Gastrocnemius medialis (tissue), 4 donors: ENCODE results near the gene SAMD4A. TPM values are rescaled to one million over a fixed set of nuclear protein-coding genes. Genes with fewer than 3 reads are reported as not detected.

ENCODE experiments used
- ATAC-seq, 2 donors: fragments of 150-250 bp; one replicate each; pipeline ENCODE4 v1.9.1; 2016
- DNase-seq, 2 donors: peaks; one replicate each; pipeline ENCODE4 v3.0.0-alpha.2; 2019
- H3K27ac ChIP-seq, 4 donors: fragments of 200-600 bp; sonication (generic); 1 replicate in 1 of 4; 2 replicates in 3 of 4; pipeline ENCODE4 v1.5.1; 2016 to 2018; ENCODE audit warnings: mild to moderate bottlenecking in 2 of 4, moderate library complexity in 1 of 4
- H3K27me3 ChIP-seq, 3 donors: fragments of 200-600 bp; sonication (generic) in 2 of 3; 1 replicate in 1 of 3; 2 replicates in 2 of 3; pipeline versions ENCODE4 v1.5.1 to v1.6.0; 2016 to 2019; ENCODE audit warnings: mild to moderate bottlenecking in 1 of 3, moderate library complexity in 1 of 3
- H3K36me3 ChIP-seq, 2 donors: fragments of 200-600 bp; sonication (generic) in 1 of 2; one replicate each; pipeline ENCODE4 v1.5.1; 2017 to 2018
- H3K4me1 ChIP-seq, 2 donors: fragments of 200-600 bp; sonication (generic) in 1 of 2; one replicate each; pipeline ENCODE4 v1.5.1; 2016 to 2017; ENCODE audit warnings: mild to moderate bottlenecking in 2 of 2
- H3K4me3 ChIP-seq, 4 donors: fragments of 200-600 bp; sonication (generic) in 3 of 4; 1 replicate in 1 of 4; 2 replicates in 3 of 4; pipeline ENCODE4 v1.5.1; 2016 to 2019; ENCODE audit warnings: mild to moderate bottlenecking in 2 of 4
- H3K9me3 ChIP-seq, 3 donors: fragments of 200-600 bp; sonication (generic) in 2 of 3; 1 replicate in 1 of 3; 2 replicates in 2 of 3; pipeline ENCODE4 v1.5.1; 2016 to 2019
- POLR2A ChIP-seq, 2 donors: fragments of 450-650 bp; IDR thresholded peaks; one replicate each; pipeline ENCODE4 v1.6.1; 2017; ENCODE audit warnings: antibody characterized with exemption in 2 of 2, mild to moderate bottlenecking in 2 of 2, moderate library complexity in 2 of 2
- in situ Hi-C, 4 donors: fragments of 200-750 bp; cut with MboI; loops; one replicate each; pipeline versions ENCODE4 v1.15.0 to v1.8.0; 2017; ENCODE audit warnings: low sequenced_read_pairs in 4 of 4
- intact Hi-C: fragments of 100-400 bp; cut with DNase I; formaldehyde crosslinking; loops from one replicate; pipeline ENCODE4 v1.15.1; 2023; ENCODE audit warnings: low total_unique reads
- total RNA-seq, 4 donors: library from RNA; depleted of rRNA; stranded (reverse); fragments of >200 nt; gene quantifications; one replicate each; pipeline versions ENCODE4 v1.1.0 to v1.2.3, GENCODE V29; 2016
- TF ChIP-seq, protein P1 (sequence below), 5 experiments: fragments of 450-650 bp in 3 of 5; fragments of 200-600 bp in 2 of 5; sonication (generic) in 2 of 5; IDR thresholded peaks in 4 of 5; conservative IDR thresholded peaks in 1 of 5; 1 replicate in 4 of 5; 2 replicates in 1 of 5; pipeline ENCODE4 v1.5.1; 2016 to 2019; ENCODE audit warnings: antibody characterized with exemption in 5 of 5, mild to moderate bottlenecking in 3 of 5, moderate library complexity in 3 of 5

SAMD4A gene
- total RNA-seq, 4 donors from 2014 or later: 26.4 to 48.0 (median 42.2) TPM

DNA sequence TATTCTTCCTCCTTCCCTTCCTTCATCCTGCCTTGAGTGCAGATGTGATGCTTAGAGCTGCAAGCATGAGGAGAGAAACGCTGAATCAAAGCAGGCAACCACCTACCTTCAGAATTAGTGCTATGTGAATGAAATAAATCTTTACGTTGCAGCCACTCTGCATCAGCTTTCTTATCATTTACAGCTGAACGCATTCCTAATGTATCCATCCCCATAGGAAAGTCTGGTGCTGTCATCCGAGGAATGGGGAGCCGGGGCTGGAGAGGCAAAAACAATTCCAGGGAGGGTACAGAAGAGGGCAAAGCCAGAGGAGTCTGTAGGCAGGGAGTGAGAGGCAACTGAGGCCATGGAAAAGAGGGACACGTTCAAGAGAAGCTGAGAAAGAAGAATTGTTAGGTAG, 245.7 kb downstream of the SAMD4A start:
- Histone ChIP-seq H3K9me3 (no peaks in the 10 kb centered on the region), H3K27me3 (no peaks in the 10 kb centered on the region), H3K4me3 (no peak overlapping the region), H3K36me3 (no peaks in the 10 kb centered on the region), H3K4me1 (no peaks in the 10 kb centered on the region), H3K27ac (no peak overlapping the region)
- no peak for TF ChIP-seq POLR2A (IDR thresholded peaks at IDR 0.05)
- TF ChIP-seq, protein P1, sequence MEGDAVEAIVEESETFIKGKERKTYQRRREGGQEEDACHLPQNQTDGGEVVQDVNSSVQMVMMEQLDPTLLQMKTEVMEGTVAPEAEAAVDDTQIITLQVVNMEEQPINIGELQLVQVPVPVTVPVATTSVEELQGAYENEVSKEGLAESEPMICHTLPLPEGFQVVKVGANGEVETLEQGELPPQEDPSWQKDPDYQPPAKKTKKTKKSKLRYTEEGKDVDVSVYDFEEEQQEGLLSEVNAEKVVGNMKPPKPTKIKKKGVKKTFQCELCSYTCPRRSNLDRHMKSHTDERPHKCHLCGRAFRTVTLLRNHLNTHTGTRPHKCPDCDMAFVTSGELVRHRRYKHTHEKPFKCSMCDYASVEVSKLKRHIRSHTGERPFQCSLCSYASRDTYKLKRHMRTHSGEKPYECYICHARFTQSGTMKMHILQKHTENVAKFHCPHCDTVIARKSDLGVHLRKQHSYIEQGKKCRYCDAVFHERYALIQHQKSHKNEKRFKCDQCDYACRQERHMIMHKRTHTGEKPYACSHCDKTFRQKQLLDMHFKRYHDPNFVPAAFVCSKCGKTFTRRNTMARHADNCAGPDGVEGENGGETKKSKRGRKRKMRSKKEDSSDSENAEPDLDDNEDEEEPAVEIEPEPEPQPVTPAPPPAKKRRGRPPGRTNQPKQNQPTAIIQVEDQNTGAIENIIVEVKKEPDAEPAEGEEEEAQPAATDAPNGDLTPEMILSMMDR (IDR thresholded peaks at IDR 0.05 in 4 of 5, conservative IDR thresholded peaks at IDR 0.05 in 1 of 5): no peak
- DNase-seq (no peak), ATAC-seq (no peak)
- intact Hi-C loops: no loop called here
- in situ Hi-C loops: loop anchor here in 1 of 4 donors (10.0 kb wide), 1 partner anchor 258 kb away; no protein-coding TSS in a partner anchor

DNA sequence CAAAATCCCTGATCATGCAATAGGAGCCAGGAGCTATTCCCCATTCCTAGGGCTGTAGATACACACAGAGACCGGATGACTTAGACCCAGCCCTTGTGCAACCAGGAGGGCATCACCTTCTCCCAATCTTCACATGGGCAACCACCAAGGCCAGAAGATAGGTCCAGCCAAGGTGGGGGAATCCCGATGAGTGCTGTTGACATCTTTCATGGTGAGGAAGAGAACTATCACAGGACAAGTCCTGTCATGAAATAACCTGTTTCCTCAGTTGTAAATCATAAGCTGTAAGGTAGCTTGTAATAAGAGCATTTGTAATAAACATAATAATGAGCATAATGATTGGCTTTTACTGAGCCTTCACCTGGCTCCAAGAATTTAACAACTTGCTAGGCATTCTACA, 246.2 kb downstream of the SAMD4A start:
- TF ChIP-seq POLR2A (IDR thresholded peaks at IDR 0.05): no peak
- TF ChIP-seq, protein P1 (IDR thresholded peaks at IDR 0.05 in 4 of 5, conservative IDR thresholded peaks at IDR 0.05 in 1 of 5): no peak
- Histone ChIP-seq H3K9me3 (no peaks in the 10 kb centered on the region), H3K4me1 (no peaks in the 10 kb centered on the region), H3K36me3 (no peaks in the 10 kb centered on the region), H3K27ac (no peak overlapping the region), H3K4me3 (no peak overlapping the region), H3K27me3 (no peaks in the 10 kb centered on the region)
- intact Hi-C loops: no loop called here
- in situ Hi-C loops: loop anchor here in 1 of 4 donors (10.0 kb wide), 1 partner anchor 258 kb away; no protein-coding TSS in a partner anchor
- DNase-seq: no peak
- ATAC-seq: no peak

DNA sequence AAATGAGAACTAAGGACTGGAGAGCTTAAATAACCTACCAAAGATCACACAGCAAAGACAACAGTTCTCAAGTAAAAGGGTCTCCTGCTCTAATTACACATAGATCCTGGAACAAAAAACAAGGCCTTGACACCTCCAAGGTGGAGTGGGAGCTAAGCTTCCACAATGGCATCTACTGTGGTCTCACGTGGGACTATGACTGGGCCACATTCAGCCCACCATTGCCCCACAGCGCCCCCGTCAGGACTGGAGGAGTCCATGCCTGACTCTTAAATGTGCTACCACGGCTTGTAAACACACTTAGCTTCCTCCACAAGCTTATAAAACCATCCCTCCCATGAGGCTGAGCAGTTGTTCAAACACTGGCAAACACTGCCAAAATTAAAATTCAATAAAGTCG, 247.1 kb downstream of the SAMD4A start:
- TF ChIP-seq, protein P1 (IDR thresholded peaks at IDR 0.05 in 4 of 5, conservative IDR thresholded peaks at IDR 0.05 in 1 of 5): no peak
- TF ChIP-seq POLR2A (IDR thresholded peaks at IDR 0.05): no peak
- Histone ChIP-seq H3K36me3 (no peaks in the 10 kb centered on the region), H3K4me1 (no peaks in the 10 kb centered on the region), H3K9me3 (no peaks in the 10 kb centered on the region), H3K4me3 (no peak overlapping the region), H3K27me3 (no peaks in the 10 kb centered on the region), H3K27ac (no peak overlapping the region)
- intact Hi-C loops (no loop called here), in situ Hi-C loops (loop anchor here in 1 of 4 donors (10.0 kb wide), 1 partner anchor 259 kb away; no protein-coding TSS in a partner anchor)
- DNase-seq: no peak
- ATAC-seq: no peak

DNA sequence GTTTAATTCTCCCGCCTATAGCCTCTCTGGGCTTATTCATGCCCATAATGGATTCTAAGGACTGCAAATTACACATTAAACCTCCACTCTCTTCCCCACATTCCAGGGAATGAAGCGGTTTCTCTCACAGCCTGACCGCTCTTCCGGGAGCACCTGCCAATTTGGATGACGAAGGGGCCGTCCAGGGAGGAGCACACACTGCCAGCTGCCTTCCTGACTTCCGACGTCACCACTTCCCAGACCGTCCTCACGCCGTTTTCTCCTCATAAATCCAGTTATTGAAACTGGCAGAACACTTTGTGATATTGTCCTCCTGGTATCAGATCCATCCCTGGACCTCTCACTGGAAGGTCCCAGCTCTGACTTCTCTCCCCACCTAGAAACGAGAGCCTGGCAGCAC, 248.1 kb downstream of the SAMD4A start:
- ATAC-seq (peak in 1 of 2 donors; percentile 73), DNase-seq (peak in 1 of 2 donors; percentile 54)
- H3K4me1 ChIP-seq: no peaks in the 10 kb centered on the region
- H3K9me3 ChIP-seq: no peaks in the 10 kb centered on the region
- intact Hi-C loops: no loop called here
- H3K36me3 ChIP-seq: no peaks in the 10 kb centered on the region
- no peaks in the 10 kb centered on the region for H3K27me3 ChIP-seq
- H3K4me3 ChIP-seq: no peak overlapping the region
- no peak for TF ChIP-seq POLR2A (IDR thresholded peaks at IDR 0.05)
- TF ChIP-seq, protein P1 (IDR thresholded peaks at IDR 0.05 in 4 of 5, conservative IDR thresholded peaks at IDR 0.05 in 1 of 5): no peak
- in situ Hi-C loops: loop anchor here in 1 of 4 donors (10.0 kb wide), 1 partner anchor 260 kb away; no protein-coding TSS in a partner anchor
- H3K27ac ChIP-seq: no peak overlapping the region

DNA sequence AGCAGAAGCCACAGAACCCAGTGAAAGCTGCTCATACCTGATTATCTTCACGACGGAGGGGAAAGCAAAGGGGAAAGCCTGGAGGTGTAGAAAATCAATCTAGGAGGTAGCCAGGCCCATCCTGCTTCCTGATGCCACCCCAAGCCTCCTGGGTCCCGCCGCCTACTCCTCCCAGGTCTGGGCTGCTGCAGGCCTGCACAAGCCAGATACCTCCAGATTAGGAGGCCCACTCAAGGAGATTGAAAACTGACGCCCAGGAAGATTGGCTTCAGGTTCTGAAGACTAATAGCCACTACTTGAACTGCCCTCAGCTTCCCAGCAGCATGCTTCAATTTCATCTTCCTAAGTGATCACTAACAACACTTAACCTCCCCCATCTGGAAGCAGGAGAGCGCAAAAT, 248.6 kb downstream of the SAMD4A start:
- no peaks in the 10 kb centered on the region for H3K36me3 ChIP-seq
- H3K4me1 ChIP-seq: no peaks in the 10 kb centered on the region
- intact Hi-C loops: no loop called here
- H3K4me3 ChIP-seq: no peak overlapping the region
- no peaks in the 10 kb centered on the region for H3K27me3 ChIP-seq
- TF ChIP-seq POLR2A (IDR thresholded peaks at IDR 0.05): no peak
- TF ChIP-seq, protein P1 (IDR thresholded peaks at IDR 0.05 in 4 of 5, conservative IDR thresholded peaks at IDR 0.05 in 1 of 5): no peak
- DNase-seq: no peak
- no peak overlapping the region for H3K27ac ChIP-seq
- in situ Hi-C loops: loop anchor here in 1 of 4 donors (10.0 kb wide), 1 partner anchor 261 kb away; no protein-coding TSS in a partner anchor
- H3K9me3 ChIP-seq: no peaks in the 10 kb centered on the region
- ATAC-seq: no peak
